Cardiac fibroblast (primary cell): ENCODE data around the gene SETDB2.

Experiments
- DNase-seq, 2 donors: peaks; one replicate each; pipeline versions ENCODE4 v3.0.0 to v3.0.0-alpha.2; 2010; ENCODE audit warnings: low read depth in 2 of 2
- H3K4me3 ChIP-seq, 2 donors: replicated peaks in 1 of 2; 1 replicate in 1 of 2; 2 replicates in 1 of 2; pipeline ENCODE4 v1.5.1; 2011; ENCODE audit warnings: low read depth in 2 of 2, low read length in 2 of 2, mild to moderate bottlenecking in 2 of 2, moderate library complexity in 1 of 2
- CTCF ChIP-seq: IDR thresholded peaks from one replicate; pipeline ENCODE4 v1.5.1; 2011; ENCODE audit warnings: low read depth, mild to moderate bottlenecking, low read length, inconsistent platforms

The SETDB2 gene

GRCh38 chr13:49428041-49428763 lies 15.9 kb upstream of the SETDB2 start:
- no peak overlapping the region for H3K4me3 ChIP-seq
- no peak for TF ChIP-seq CTCF
- DNase-seq: no peak

- TF ChIP-seq CTCF: no peak
- no peak overlapping the region for H3K4me3 ChIP-seq
These were observed 15.0 kb upstream of the SETDB2 start for GRCh38 chr13:49429121-49429520.

GRCh38 chr13:49435992-49436391 lies 8.1 kb upstream of the SETDB2 start:
- no peak overlapping the region for H3K4me3 ChIP-seq
- peak; percentile 38 to 60 for DNase-seq
- no peak for TF ChIP-seq CTCF

More at GRCh38 chr13:49429121-49429520, 15.0 kb upstream of the SETDB2 start:
- no peak for DNase-seq

GRCh38 chr13:49436890-49437289 lies 7.2 kb upstream of the SETDB2 start:
- peak; percentile 79 to 80 for DNase-seq
- no peak for TF ChIP-seq CTCF
- H3K4me3 ChIP-seq: no peak overlapping the region

GRCh38 chr13:49437705-49438104 lies 6.4 kb upstream of the SETDB2 start:
- TF ChIP-seq CTCF: no peak
- no peak overlapping the region for H3K4me3 ChIP-seq
- DNase-seq: no peak

- DNase-seq: no peak
- no peak overlapping the region for H3K4me3 ChIP-seq
- TF ChIP-seq CTCF: no peak
These were observed 4.5 kb upstream of the SETDB2 start for GRCh38 chr13:49439609-49440008.

- no peak overlapping the region for H3K4me3 ChIP-seq
- no peak for TF ChIP-seq CTCF
- DNase-seq: no peak
These were observed 2.8 kb upstream of the SETDB2 start for GRCh38 chr13:49441312-49441711.
